Thyroid gland (tissue), 4 donors: ENCODE measurements around the gene SETDB1.
"Not testable (repeated sequence)": the region's sequence is repeated elsewhere in the genome, so short reads cannot be mapped to it uniquely, and the experiment has no call there.

Experiments
- CTCF ChIP-seq, 6 experiments: fragments of 200-600 bp in 3 of 6; fragments of 450-650 bp in 3 of 6; sonication (generic) in 3 of 6; IDR thresholded peaks; one replicate each; pipeline ENCODE4 v1.5.1; 2016 to 2019; ENCODE audit warnings: antibody characterized with exemption in 6 of 6, mild to moderate bottlenecking in 2 of 6, inconsistent platforms in 1 of 6, moderate library complexity in 1 of 6
- POLR2A ChIP-seq, 2 donors: fragments of 450-650 bp; IDR thresholded peaks; one replicate each; pipeline ENCODE4 v1.6.1; 2017; ENCODE audit warnings: antibody characterized with exemption in 2 of 2, mild to moderate bottlenecking in 2 of 2, moderate library complexity in 1 of 2

- not testable (repeated sequence) for TF ChIP-seq CTCF, POLR2A (IDR thresholded peaks at IDR 0.05)
Observed at GRCh38 chr1:150899795-150900194, 26.4 kb upstream of the SETDB1 start.
